Stimulated activated CD8-positive, alpha-beta memory T cell treated with anti-CD3 and anti-CD28 coated beads, Interleukin-12 subunit alpha, Interleukin-12 subunit beta, amount 100 ng/mL, for 4 hours (primary cell): Measurements from ENCODE around the gene SMC1B.
"Not testable (repeated sequence)": the region's sequence is repeated elsewhere in the genome, so short reads cannot be mapped to it uniquely, and the experiment has no call there.

Experiments
- DNase-seq: peaks from one replicate; pipeline ENCODE4 v3.0.0-alpha.2; 2020; ENCODE audit warnings: low read depth

The SMC1B gene

DNA sequence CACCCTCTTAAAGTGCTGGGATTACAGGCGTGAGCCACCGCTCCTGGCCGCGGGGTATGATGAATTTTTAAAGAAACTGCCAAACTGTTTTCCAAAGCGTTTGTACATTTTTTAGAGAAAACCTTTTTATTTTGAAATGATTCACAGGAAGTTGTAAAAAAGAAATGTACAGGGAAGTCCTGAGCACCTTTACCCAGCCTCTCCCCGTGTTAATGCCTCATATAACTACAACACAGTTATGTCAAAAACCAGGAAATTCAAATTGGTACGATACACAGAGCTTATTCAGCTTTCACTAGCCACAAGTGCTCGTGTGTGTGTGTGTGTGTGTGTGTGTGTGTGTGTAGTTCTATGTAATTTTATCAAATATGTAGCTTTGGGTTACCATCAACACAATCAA lies 110.6 kb downstream of the SMC1B start:
- no peak for DNase-seq

DNA sequence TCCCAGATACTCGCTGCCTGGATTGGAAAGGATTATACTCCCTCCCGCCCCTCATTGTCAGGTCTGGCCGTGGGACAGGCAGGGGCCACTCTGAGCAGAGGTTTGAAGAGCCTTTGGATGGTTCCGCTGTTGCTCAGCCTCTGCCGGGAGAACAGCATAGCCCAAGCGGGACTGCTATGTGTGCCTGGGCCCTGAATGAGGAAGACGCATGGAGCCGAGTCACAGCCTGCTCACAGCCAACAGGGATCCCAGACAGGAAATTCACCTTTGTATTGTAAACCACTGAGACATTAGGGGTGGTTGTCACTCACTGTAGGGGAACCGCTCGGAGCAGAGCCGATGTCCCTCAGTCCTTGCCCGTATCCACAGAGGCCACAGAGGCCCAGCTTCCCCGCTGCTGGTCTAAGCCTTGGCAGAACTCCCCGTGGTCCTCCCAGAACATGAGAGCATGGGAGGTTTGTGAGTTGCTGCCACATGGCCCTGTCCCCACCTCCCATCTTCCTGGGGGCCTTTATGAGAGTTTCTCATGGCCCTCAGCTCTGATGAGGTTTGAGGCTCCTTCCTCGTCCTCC lies 114.4 kb downstream of the SMC1B start:
- DNase-seq = no peak

DNA sequence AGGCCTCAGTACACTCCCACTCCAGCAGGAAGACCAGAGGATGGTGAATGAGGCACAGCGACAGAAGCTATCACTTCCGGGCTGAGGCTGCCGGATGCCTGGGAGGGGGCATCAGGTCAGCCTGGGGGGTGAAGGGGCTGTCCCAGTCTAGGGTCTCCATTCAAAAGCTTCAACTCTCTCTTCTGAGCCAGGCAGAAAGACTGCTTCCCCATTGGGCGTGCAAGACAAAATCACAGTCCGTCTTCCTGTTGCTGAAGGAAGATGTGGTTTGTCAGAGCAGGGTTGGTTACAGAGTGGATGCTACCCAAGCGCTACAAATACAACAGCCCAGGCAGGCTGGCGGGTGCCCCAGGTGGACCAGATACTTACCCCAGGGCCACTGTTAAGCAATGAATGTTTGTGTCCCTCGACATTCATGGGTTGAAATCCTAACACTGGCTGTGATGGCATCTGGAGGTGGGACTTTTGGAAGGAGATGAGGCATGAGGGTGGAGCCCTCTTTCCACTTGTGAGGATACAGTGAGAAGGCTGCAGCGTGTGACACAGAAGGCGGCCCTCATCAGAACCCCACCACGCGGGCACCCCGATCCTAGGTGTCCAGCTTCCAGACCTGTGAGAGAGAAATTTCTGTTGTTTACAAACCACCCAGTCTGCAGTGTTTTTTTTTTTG lies 116.6 kb downstream of the SMC1B start:
- DNase-seq = no peak

DNA sequence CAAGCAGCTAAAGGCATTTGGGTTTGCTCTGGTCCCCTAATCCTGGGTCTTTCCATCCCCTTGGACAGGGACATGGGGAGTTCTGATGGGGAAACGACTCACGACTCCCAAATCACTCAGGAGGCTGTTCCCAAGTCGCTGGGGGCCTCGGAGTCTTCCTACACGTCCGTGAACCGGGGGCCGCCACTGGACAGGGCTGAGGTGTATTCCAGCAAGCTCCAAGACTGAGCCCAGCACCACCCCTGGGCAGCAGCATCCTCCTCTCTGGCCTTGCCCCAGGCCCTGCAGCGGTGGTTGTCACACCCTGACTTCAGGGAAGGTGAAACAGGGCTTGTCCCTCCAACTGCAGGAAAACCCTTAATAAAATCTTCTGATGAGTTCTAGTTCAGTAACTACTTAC lies 117.9 kb downstream of the SMC1B start:
- no peak for DNase-seq

DNA sequence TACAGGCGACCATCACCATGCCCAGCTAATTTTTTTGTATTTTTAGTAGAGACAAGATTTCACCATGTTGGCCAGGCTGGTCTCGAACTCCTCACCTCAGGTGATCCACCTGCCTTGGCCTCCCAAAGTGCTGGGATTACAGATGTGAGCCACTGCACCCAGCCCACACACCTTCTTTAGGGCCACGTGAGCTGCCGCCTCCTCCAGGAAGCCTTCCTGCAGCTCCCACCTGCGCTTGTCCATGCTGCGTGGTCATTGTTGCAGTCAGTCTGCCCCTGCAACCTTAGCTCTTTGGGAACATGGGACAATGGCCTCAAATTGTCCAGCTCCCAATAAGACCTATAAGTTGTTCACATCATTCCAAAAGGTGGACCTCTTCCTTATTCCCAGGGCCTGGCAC lies 118.4 kb downstream of the SMC1B start:
- not testable (repeated sequence) for DNase-seq
